Measurements from ENCODE around the gene GUK1.
"Not testable (repeated sequence)": the region's sequence is repeated elsewhere in the genome, so short reads cannot be mapped to it uniquely, and the experiment has no call there.

The GUK1 gene

DNA sequence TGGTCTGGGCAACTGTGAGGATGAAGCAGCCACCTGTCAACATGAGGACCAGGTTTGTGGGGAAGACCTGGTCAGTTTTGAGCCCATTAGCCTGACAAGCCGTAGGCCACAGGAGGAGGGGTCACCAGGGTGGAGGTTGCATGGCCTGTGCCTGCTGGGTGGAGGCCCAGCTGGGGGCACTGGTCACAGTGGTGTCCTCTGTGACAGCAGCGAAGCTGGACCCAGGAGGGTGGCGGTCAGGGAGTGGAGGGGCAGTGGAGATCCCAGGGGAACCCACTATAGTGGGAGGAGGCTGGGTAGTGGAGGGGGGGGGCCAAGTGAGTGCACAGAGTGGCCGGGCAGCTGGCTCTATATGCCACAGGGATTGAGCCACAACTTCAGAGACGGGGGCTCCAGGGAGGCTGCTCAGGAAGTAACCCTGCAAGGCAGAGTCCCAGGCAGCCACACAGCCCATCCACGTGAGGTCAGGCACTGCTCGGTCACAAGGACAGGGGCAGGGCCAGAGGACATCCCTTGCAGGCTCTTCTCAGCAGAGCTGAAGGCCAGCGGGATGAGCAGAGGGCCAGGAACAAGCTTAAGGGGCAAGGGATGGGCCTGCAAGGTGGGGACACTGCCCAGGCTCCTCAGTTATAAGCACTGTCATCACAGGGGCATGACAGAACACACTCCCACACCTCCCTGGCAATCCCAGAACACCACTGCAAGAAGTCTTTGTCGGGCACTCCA lies 34.6 kb upstream of the GUK1 start:
- no peak for DNase-seq

- DNase-seq = no peak
Measured at GRCh38 chr1:228105996-228106799, 33.9 kb upstream of the GUK1 start.

- no peak for DNase-seq
Measured at GRCh38 chr1:228106800-228107054, 33.4 kb upstream of the GUK1 start.

GRCh38 chr1:228107636-228108035 lies 32.4 kb upstream of the GUK1 start:
- no peak for DNase-seq

GRCh38 chr1:228108055-228108690 lies 31.9 kb upstream of the GUK1 start:
- no peak for DNase-seq

- no peak for DNase-seq
Measured at GRCh38 chr1:228108742-228109072, 31.4 kb upstream of the GUK1 start.

- DNase-seq = peak; percentile 96 to 99 (median 98)
Measured at GRCh38 chr1:228109073-228109961, 30.8 kb upstream of the GUK1 start, which contains the start of gene MRPL55. Gene MRPL55, minus strand, starts transcription at chr1:228109299. Its CDS starts 1,039 bp downstream, at chr1:228108260.

GRCh38 chr1:228109962-228110488 lies 30.1 kb upstream of the GUK1 start:
- DNase-seq = no peak

- no peak for DNase-seq
Measured at GRCh38 chr1:228110556-228110955, 29.5 kb upstream of the GUK1 start.

DNA sequence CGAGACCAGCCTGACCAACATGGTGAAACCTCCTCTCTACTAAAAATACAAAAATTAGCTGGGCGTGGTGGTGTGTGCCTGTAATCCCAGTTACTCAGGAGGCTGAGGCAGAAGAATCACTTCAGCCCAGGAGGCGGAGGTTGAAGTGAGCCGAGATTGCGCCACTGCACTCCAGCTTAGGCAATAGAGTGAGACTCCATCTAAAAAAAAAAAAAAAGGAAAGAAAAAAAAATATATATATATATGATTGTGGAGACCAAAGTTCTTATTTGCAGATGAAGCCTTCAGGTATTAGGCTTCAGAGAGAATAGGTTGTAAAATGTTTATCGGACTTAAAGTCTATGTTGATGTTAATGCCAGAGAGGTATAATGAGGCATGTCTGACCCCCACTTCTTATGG lies 28.8 kb upstream of the GUK1 start:
- DNase-seq = not testable (repeated sequence)

DNA sequence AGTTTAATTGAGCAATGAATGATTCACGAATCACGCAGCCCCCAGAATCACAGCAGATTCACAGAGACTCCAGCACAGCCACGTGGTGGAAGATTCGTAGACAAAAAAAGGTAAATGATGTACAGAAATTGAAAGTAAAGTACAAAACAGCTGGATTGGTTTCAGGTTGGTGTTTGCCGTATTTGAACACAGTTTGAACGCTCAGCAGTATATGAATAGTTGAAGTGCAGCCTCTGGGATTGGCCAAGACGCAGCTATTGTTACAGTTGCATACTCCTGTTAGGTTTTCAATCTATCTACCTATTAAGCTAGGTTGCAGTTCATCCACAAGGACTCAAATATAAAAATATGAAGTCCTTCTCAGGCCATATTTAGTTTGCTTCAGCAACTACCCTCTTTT lies 27.9 kb upstream of the GUK1 start:
- no peak for DNase-seq

DNA sequence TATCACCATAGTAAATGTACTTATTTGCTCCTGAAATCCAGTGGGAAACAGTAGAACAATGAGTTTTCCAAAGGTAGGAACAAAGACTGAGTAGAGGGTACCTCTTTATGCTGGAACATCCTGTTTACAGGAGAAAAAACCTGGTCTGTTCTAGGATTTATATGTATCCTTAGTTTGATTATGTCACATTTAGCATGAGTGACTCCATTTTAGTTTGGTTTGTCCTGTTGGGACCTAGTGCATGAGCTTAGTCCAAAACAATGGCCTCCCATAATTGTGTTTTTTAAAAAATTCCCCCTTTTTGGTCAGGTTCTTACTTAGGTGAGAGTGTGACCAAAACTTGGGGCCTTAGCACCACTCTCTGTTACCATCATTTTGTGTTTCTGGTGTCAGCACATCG lies 27.5 kb upstream of the GUK1 start:
- DNase-seq = no peak

GRCh38 chr1:228114827-228115226 lies 25.3 kb upstream of the GUK1 start:
- DNase-seq = no peak

GRCh38 chr1:228117335-228117734 lies 22.7 kb upstream of the GUK1 start:
- DNase-seq = no peak

DNA sequence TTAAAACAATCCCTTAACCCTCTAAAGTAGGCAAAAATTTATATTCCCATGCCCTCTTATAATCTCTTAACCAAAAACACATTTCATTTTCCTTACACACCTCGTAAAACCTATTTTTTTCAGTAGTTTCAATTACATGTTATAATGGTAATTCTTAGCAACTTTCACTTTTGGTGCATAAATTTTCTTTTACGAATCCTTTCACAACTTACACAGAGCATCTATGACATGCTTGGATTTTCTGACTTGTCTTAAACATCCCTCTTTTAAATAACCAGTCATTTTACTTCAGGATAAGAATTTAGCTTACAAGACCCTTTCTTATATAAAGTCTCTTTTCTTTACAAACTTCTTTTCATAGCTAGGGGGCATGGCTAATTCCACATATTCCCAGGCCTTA lies 22.0 kb upstream of the GUK1 start:
- no peak for DNase-seq

- no peak for DNase-seq
Measured at GRCh38 chr1:228120351-228120750, 19.7 kb upstream of the GUK1 start.

GRCh38 chr1:228120857-228121489 lies 19.1 kb upstream of the GUK1 start:
- no peak for DNase-seq

- no peak for DNase-seq
Measured at GRCh38 chr1:228122921-228123441, 17.1 kb upstream of the GUK1 start.

GRCh38 chr1:228123505-228123904 lies 16.6 kb upstream of the GUK1 start:
- no peak for DNase-seq

- no peak for DNase-seq
Measured at GRCh38 chr1:228125185-228125584, 14.9 kb upstream of the GUK1 start.

DNA sequence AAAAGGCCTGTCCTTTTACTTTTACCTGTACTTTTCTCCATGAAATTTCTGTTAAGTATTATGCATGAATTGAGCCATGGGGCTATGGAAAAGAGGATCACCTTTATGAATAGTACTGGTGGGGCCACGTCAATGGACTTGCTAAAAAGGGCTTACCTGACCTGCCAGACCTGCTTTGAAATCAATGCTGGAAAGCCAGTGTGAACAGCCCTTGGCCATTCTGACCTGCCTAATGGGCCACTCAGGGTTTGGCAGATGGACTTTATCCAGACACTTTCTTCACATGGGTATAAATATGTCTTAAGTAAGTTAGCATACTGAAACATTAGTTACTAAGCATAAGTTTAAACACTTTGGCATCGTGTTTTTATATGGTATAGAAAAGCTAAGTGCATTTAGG lies 8.3 kb upstream of the GUK1 start:
- DNase-seq = no peak

DNA sequence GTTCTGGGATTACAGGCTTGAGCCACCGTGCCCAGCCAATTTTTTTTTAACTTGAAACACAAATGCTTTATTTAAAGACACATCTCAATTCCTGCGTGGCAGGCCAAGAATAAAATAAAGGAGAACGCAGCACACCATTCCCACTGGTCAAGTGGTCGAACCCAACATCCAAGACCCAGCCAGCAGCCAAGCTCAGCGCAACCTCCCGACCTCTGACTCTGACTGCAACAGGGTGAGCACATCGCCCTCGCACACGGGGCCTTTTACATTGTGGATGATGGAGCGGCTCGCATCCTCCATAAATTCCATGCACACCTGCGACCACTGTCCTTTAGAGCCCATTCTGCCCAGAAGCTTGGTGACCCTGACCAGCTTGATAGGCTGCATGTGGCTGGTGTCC lies 5.5 kb upstream of the GUK1 start:
- DNase-seq = no peak
